M059J (cell line): ENCODE measurements around the gene TIMM44. TPM values are rescaled to one million over a fixed set of nuclear protein-coding genes. Genes with fewer than 3 reads are reported as not detected.

Experiments used
- DNase-seq: peaks from one replicate; pipeline ENCODE4 v3.0.0-alpha.2; 2012; ENCODE audit warnings: low read depth
- total RNA-seq: library from RNA; depleted of rRNA; stranded (reverse); fragments of >200 nt; shearing (Covaris generic); gene quantifications from 2 replicates; pipeline ENCODE4 v1.2.3, GENCODE V29; 2014

Gene TIMM44
- total RNA-seq, 1 experiment from 2014 or later: 57.6 TPM

- DNase-seq: no peak
These were observed 42.5 kb downstream of the TIMM44 start for GRCh38 chr19:7900931-7901330.

- no peak for DNase-seq
These were observed 43.0 kb downstream of the TIMM44 start for GRCh38 chr19:7900401-7900870.

GRCh38 chr19:7899751-7900378, 43.6 kb downstream of the TIMM44 start:
- no peak for DNase-seq

GRCh38 chr19:7898967-7899366, 44.5 kb downstream of the TIMM44 start:
- DNase-seq: no peak

GRCh38 chr19:7897292-7897691, 46.2 kb downstream of the TIMM44 start:
- DNase-seq: no peak

DNA sequence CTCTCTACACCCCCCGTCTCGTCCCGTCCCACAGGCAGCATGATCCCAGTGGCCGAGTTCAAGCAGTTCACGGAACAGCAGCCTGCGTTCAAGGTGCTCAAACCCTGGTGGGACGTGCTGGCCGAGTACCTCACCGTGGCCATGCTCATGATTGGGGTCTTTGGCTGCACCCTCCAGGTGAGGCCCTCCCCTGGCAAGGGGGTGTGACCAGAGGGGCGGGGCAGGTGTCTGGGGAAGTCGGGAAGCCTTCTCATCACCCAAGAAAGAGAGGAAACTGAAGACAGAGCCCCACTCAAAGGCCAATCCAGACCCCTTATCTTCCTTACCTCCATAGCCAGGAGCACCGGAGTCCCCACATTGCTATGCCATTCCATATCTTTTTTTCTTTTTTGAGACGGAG, 47.9 kb downstream of the TIMM44 start:
- no peak for DNase-seq

- DNase-seq: no peak
These were observed 48.7 kb downstream of the TIMM44 start for GRCh38 chr19:7894612-7895309.

DNA sequence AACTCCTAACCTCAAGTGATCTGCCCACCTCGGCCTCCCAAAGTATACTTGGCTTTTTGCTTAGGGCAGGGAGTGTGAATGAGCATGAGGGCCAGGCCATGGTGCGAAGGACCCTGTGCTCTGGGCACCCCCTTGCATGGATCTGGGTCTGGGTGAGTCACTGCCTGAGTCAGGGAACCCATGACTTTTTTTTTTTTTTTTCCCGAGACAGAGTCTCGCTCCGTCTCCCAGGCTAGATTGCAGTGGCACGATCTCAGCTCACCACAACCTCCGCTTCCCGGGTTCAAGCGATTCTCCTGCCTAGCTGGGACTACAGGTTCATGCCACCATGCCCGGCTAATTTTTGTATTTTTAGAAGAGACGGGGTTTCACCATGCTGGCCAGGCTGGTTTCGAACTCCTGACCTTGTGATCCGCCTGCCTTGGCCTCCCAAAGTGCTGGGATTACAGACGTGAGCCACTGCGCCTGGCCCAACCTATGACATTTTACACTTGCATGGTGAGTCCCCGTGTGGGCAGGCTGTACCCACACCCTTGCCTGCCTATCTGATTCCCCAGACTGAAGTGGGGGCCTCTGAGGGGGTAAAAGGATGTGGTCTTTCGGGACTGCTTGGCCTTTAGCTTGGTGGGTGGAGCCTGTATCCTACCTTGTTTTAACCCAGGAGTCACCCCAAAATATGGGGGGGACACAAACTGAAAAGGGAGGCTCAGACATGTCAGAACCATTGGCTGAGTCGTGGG, 49.9 kb downstream of the TIMM44 start:
- peak; percentile 72 for DNase-seq

- DNase-seq: no peak
These were observed 54.6 kb downstream of the TIMM44 start for GRCh38 chr19:7888826-7889217.

DNA sequence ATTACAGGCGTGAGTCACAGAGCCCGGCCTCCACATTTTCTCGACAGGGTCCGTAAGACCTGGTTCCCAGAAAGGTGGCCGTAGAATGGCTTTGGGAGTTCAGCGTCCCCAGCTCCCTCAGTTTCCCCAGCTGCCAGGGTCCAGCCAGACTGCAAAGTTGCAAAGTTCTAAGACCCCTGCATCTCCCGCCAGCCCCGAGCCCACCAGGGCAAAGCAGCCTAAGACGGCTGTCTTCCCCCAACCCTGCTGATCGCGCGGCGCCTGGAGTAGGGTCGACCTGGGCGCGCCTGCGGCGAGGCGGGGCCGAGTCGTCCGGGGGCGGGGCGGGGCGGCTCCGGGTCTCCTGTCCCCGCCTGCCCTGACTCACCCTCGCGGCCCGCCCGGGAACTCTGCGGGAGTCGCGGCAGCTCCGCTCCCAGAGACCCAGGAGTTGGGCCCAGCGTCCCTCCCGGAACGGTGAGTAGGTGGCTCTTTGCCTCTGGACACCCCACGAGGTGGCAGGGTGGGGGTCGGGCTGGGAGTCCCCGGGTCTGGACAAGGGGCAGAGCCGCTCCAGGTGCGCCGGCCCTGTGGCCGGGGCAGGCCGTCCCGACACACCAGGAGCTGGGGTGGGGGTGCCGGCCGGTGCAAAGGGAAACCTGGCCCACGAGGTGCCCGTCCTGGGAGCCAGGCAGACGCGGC, 55.2 kb downstream of the TIMM44 start, which contains the start of gene LRRC8E:
LRRC8E (plus strand) TSS at position 366 of the 681 bp plus-strand sequence. CDS start 7,094 bp downstream, outside the sequence.
- peak; percentile 81 for DNase-seq

GRCh38 chr19:7887408-7888144, 55.9 kb downstream of the TIMM44 start:
- no peak for DNase-seq

- DNase-seq: no peak
These were observed 57.6 kb downstream of the TIMM44 start for GRCh38 chr19:7885818-7886217.

DNA sequence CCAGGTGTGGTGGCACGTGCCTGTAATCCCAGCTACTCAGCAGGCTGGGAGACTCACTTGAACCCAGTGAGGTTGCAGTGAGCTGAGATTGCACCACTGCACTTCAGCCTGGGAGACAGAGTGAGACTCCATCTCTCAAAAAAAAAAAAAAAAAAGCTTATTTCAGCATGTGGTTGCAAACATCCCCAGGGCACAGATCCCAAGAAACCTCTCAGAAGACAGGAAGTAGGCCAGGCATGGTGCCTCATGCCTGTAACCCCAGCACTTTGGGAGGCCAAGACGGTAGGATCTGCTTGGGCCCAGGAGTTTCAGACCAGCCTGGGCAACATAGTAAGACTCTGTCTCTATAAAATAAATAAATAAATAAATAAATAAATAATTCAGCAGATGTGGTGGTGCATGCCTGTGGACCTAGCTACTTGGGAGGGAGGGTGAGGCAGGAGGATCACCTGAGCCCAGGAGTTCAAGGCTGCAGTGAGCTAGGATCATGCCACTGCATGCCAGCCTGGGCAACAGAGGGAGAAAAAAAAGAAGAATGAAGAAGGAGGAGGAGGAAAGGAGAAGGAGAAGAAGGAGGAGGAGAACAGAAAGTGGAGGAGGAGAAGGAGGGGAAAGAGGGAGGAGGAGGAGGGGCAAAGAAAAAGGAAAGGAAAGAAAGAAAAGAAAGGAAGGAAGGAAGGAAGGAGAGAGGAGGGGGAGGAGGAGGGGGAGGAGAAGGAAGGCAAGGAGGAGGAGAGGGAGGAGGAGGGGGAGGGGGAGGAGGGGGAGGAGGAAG, 59.5 kb downstream of the TIMM44 start:
- DNase-seq: peak; percentile 84

- DNase-seq: no peak
These were observed 60.4 kb downstream of the TIMM44 start for GRCh38 chr19:7883105-7883504.

DNA sequence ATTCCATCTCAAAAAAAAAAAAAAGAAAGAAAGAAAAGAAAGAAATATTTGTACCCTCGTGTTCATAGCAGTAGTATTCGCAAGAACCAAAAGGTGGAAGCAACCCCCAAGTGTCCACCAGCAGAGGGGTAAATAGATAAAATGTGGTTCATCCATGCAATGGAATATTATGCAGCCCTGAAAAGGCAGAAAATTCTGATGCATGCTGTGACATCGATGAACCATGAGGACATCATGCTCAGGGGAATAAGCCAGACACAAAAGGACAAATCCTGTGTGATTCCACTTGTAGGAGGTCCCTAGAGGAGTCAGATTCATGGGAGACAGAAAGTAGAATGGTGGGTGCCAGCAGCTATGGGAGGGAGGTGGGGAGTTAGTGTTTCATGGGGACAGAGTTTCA, 61.6 kb downstream of the TIMM44 start:
- DNase-seq: no peak

DNA sequence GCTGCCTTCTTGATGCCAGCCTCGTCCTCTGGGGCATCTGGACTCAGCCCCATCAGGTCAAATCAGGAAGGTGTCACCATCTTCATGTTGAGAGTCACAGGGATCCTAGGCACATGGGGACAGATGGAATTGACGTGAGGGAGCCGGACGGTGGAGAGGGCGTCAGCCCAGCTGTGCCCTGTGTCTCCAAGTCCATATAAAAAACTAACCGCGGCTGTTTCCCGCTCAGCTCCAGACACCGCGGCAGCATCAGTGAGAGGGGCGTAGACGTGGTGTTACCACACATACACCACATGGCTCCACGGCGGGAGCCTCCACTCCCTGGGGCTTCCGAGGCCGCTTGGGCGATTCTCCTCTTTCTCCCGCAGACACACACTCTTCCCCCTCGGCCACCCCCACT, 63.6 kb downstream of the TIMM44 start:
- no peak for DNase-seq

GRCh38 chr19:7879111-7879807, 64.2 kb downstream of the TIMM44 start:
- no peak for DNase-seq

GRCh38 chr19:7877249-7877836, 66.1 kb downstream of the TIMM44 start:
- no peak for DNase-seq
